ENCODE measurements around the gene HS3ST1.

Gene HS3ST1

DNA sequence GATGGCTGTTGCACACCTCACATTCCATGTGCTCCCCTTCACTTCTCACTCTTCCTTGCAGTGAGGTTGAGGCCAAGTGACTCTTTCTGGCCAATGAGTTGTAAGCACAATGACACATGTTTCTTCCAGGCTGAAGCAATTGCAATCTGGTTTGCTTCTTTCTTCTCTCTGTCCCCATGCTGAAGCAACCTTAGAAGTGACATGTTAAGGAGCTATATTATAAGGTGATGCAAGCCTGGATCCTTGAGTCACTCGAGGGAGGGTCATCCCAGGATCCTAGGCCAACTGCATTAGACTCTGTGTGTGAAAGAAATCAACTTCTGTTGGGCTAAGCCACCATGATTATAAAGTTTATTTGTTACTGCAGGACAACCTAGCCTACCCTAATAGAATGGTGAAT, 45.5 kb upstream of the HS3ST1 start:
- ATAC-seq, result no peak
- TF ChIP-seq GLIS3 (CRISPR knock-in tag; IDR thresholded peaks at IDR 0.05), result no peak

DNA sequence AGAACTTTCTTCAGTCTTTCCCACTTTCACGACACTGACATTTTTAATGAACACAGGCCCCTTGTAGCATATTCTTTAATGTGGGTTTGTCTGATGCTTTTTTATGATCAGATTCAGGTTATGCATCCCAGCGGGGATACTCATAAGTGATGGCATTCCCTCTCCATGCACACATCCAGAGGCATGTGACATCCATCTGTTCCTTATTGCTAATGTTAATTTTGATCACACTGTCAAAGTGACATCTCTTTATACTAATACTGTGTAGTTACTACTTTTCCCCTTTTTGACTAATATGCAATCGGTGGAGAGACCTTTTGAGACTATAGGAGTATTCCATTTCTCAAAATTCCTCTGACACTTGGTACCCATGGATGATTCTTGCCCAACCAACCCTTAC, 43.8 kb upstream of the HS3ST1 start:
- TF ChIP-seq RARB (CRISPR knock-in tag; IDR thresholded peaks at IDR 0.05), result no peak
- no peak for TF ChIP-seq PPARA (CRISPR knock-in tag; IDR thresholded peaks at IDR 0.05; ENCODE audit: borderline replicate concordance)
- TF ChIP-seq SNAI2 (CRISPR knock-in tag; IDR thresholded peaks at IDR 0.05), result no peak
- TF ChIP-seq CREB5 (CRISPR knock-in tag; IDR thresholded peaks at IDR 0.05; ENCODE audit: low read depth), result no peak
- TF ChIP-seq TOX (CRISPR knock-in tag; IDR thresholded peaks at IDR 0.05; ENCODE audit: borderline replicate concordance), result no peak
- TF ChIP-seq TSHZ2 (CRISPR knock-in tag; IDR thresholded peaks at IDR 0.05), result no peak
- TF ChIP-seq, protein P1, sequence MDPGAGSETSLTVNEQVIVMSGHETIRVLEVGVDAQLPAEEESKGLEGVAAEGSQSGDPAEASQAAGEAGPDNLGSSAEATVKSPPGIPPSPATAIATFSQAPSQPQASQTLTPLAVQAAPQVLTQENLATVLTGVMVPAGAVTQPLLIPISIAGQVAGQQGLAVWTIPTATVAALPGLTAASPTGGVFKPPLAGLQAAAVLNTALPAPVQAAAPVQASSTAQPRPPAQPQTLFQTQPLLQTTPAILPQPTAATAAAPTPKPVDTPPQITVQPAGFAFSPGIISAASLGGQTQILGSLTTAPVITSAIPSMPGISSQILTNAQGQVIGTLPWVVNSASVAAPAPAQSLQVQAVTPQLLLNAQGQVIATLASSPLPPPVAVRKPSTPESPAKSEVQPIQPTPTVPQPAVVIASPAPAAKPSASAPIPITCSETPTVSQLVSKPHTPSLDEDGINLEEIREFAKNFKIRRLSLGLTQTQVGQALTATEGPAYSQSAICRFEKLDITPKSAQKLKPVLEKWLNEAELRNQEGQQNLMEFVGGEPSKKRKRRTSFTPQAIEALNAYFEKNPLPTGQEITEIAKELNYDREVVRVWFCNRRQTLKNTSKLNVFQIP (CRISPR knock-in tag; IDR thresholded peaks at IDR 0.05; ENCODE audit: borderline replicate concordance, low read depth), result no peak
- ATAC-seq, result no peak

DNA sequence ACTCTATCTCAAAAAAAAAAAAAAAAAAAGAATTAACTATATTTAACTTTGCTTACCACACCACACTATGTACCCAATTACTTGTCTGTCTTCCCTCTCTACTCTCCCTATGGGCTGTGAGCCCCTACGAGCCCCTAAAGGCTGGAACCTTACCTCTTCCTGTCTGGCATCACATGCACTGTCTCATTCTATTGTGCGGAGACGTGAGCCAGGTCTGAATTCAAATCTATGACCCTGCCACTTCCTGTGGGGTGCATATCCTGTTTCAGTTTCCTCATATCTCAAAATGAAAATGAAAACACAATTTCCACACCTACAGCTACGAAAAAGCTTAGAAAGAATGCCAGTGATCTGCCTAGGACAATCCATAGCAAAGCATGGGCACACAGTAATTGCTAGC, 42.9 kb upstream of the HS3ST1 start:
- no peak for ATAC-seq
- no peak for TF ChIP-seq SNAI2 (CRISPR knock-in tag; IDR thresholded peaks at IDR 0.05)
- TF ChIP-seq PPARA (CRISPR knock-in tag; IDR thresholded peaks at IDR 0.05; ENCODE audit: borderline replicate concordance), result no peak
- TF ChIP-seq, protein P1 (CRISPR knock-in tag; IDR thresholded peaks at IDR 0.05; ENCODE audit: borderline replicate concordance, low read depth), result no peak
- TF ChIP-seq RARB (CRISPR knock-in tag; IDR thresholded peaks at IDR 0.05), result no peak
- no peak for TF ChIP-seq ZFP30 (CRISPR knock-in tag; IDR thresholded peaks at IDR 0.05)
- no peak for TF ChIP-seq CSDC2 (CRISPR knock-in tag; IDR thresholded peaks at IDR 0.05)
- no peak for TF ChIP-seq GLIS3 (CRISPR knock-in tag; IDR thresholded peaks at IDR 0.05)
- TF ChIP-seq ZNF565 (CRISPR knock-in tag; conservative IDR thresholded peaks at IDR 0.05; ENCODE audit: low read depth), result no peak
- TF ChIP-seq ZNF70 (CRISPR knock-in tag; IDR thresholded peaks at IDR 0.05), result no peak
- no peak for TF ChIP-seq ZC3H10 (CRISPR knock-in tag; IDR thresholded peaks at IDR 0.05)
- TF ChIP-seq, protein P2, sequence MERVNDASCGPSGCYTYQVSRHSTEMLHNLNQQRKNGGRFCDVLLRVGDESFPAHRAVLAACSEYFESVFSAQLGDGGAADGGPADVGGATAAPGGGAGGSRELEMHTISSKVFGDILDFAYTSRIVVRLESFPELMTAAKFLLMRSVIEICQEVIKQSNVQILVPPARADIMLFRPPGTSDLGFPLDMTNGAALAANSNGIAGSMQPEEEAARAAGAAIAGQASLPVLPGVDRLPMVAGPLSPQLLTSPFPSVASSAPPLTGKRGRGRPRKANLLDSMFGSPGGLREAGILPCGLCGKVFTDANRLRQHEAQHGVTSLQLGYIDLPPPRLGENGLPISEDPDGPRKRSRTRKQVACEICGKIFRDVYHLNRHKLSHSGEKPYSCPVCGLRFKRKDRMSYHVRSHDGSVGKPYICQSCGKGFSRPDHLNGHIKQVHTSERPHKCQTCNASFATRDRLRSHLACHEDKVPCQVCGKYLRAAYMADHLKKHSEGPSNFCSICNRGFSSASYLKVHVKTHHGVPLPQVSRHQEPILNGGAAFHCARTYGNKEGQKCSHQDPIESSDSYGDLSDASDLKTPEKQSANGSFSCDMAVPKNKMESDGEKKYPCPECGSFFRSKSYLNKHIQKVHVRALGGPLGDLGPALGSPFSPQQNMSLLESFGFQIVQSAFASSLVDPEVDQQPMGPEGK (CRISPR knock-in tag; IDR thresholded peaks at IDR 0.05; ENCODE audit: borderline replicate concordance), result no peak
- TF ChIP-seq CSRNP3 (CRISPR knock-in tag; IDR thresholded peaks at IDR 0.05), result no peak
- TF ChIP-seq ZNF8 (CRISPR knock-in tag; IDR thresholded peaks at IDR 0.05), result no peak
- TF ChIP-seq CREB5 (CRISPR knock-in tag; IDR thresholded peaks at IDR 0.05; ENCODE audit: low read depth), result no peak
- TF ChIP-seq TSHZ2 (CRISPR knock-in tag; IDR thresholded peaks at IDR 0.05), result no peak
- TF ChIP-seq ZFP3 (CRISPR knock-in tag; IDR thresholded peaks at IDR 0.05), result no peak
- TF ChIP-seq OSR1 (CRISPR knock-in tag; IDR thresholded peaks at IDR 0.05), result no peak
- no peak for TF ChIP-seq TCF4 (CRISPR knock-in tag; IDR thresholded peaks at IDR 0.05; ENCODE audit: borderline replicate concordance)

All from SK-N-SH treated with all-trans-retinoic acid at 6 μM for 48 hours (cell line).